GM12801 (cell line): ENCODE measurements around the gene ITGA11.

Experiments used
- TF ChIP-seq, protein P1 (sequence below): IDR thresholded peaks from one replicate; pipeline ENCODE4 v1.5.1; 2011; ENCODE audit warnings: control low read depth; ENCODE audit not compliant: insufficient read length; ENCODE audit errors: extremely low read depth

ITGA11 gene

DNA sequence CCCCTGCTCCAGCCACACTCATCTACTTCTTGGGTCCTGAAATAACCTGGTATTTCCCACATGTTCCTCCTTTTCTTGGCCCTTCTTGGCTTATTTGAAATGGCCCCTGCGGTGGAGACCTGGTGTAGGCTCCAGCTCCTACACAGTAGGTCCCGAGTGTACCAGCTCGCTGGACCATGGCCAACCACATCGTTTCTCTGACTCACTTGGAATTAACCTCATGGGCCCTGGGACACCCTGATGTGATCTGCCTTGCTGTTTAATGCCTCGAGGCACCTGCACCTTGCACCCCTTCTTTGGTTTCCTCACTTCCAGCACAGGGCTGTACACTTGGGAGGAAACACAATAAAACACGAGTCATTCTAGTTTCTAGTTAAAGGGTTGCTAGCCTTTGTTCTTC, 94.1 kb downstream of the ITGA11 start:
- TF ChIP-seq, protein P1, sequence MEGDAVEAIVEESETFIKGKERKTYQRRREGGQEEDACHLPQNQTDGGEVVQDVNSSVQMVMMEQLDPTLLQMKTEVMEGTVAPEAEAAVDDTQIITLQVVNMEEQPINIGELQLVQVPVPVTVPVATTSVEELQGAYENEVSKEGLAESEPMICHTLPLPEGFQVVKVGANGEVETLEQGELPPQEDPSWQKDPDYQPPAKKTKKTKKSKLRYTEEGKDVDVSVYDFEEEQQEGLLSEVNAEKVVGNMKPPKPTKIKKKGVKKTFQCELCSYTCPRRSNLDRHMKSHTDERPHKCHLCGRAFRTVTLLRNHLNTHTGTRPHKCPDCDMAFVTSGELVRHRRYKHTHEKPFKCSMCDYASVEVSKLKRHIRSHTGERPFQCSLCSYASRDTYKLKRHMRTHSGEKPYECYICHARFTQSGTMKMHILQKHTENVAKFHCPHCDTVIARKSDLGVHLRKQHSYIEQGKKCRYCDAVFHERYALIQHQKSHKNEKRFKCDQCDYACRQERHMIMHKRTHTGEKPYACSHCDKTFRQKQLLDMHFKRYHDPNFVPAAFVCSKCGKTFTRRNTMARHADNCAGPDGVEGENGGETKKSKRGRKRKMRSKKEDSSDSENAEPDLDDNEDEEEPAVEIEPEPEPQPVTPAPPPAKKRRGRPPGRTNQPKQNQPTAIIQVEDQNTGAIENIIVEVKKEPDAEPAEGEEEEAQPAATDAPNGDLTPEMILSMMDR = no peak

DNA sequence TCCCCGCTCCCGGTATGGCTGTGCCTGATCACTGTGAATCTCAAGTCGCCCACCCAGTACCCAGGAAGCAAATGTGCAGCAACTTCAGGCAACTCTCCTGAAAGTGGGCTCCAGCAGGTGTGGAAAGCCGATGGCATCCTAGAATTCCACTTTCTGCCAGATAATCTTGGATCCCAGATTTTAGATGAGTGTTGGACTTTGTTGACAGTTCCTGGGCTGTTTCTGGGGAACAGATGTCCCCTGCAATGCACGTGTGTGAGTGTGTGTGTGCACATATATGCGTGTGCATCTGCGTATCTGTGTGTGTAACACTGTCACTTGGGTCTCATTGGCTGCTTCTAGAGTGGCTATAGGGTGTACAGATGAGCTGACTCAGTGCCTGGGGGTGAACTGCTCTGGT, 95.4 kb downstream of the ITGA11 start:
- TF ChIP-seq, protein P1 = no peak

DNA sequence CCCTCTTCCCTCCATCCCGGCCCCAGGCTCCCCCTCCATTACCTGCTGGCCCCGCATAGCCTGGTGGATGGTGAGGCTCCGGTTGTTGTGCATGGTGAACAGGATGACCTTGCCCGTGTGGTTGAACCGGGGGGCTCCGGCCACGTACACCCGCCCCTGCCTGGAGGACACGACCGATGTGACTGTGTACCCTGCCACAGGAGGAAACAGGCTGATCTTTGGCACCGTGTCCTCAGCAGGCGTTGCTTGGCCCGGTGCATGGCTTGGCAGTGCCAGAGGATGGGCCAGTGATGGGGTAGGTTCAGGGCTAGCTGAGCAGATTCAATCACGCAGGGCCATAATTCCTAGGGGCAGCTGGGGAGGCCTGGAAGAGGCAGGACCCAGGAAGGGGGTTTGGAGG, 96.3 kb downstream of the ITGA11 start:
- TF ChIP-seq, protein P1 = no peak

DNA sequence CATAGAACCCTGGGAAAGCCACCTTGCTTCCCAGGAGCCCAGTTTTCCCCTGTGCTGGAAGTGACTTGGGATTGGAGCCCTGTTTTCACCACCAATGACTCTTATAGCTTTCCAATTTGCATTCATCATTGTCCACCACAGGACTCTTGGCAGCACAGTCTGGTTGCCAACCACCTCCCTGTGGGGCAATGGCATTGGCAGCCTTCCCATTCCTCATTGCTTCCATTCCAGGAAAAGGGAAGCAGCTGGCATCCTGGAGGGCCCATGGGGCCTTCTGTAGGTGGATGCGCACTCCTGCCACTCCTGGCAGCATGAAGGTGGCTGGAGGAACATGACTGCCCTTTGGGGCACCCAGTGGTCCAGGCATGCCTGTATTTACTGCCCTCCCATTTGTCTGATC, 96.7 kb downstream of the ITGA11 start:
- TF ChIP-seq, protein P1 = no peak

DNA sequence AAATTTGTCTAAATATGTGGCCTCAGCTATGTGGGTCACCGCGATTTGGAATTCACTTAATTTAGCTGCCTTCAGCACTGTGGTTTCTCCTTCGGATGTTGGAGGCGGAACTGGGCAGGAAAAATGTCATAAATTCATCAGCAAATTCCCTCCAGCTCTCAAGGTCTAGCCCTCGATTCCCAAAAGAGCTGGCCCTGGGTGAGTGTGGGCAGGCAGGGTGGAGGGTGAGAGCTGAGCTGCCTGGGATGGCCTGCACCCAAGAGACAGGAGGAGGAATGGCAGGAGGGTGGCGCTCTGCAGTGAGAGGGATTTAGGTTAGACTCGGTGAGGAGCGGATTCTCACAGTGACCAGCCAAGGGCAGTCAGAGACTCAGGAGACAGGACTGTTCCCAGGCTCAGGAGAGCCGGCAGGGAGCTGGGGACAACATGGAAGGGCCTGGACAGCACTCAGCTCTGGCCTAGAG, 97.3 kb downstream of the ITGA11 start:
- TF ChIP-seq, protein P1 = no peak

DNA sequence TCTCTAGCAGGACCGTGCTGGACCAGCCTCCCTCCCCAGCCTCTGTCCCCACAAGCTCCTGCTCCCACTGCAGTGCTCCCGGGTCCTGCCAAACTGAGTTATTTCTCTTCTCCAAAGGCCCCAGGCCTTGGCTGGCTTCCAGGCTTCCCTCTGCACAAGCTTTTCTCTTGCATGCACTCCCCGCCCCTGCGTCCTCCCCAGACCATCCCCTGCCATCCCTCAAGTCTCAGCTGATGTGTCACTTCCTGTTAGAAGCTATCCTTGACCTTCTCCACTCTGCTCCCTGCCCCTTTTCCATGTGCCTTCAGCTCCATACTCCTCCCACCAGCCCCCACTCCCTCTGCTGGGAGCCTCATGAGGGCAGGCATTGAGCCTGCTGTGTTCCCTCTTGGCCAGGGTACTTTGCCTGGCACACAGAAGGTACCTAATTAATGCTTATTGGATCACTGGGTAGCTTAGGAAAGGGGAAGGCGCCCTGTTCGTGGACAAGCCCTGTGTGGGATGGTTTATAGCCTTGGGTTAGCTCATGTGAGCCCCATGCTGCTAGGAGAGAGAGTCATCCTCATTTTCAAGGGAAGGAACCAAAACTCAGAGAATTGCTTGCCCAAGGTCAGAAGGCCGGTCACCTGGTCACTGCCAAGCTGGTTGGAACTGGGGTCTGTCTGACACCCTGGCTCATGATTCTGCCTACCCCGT, 98.0 kb downstream of the ITGA11 start:
- TF ChIP-seq, protein P1 = no peak

DNA sequence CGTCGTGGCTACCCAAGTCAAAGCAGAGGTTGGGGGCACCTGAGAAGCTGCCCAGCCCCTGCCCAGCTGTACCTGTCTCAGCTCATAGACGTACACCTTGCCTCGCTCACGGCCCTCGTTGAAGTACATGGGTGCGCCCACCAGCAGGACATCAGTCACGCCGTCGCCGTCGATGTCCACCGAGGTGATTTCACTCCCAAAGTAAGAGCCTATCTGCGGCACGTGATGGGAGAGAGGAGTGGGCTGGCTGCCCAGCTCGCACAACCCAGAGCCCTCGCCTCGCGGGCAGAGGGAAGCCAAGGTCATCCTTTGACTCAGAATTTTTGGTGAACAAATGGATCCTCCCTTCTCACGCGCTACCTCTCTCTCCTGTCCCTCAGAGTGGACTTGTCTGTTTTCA, 99.7 kb downstream of the ITGA11 start:
- TF ChIP-seq, protein P1 = no peak
